ENCODE data around the gene ADGRB3.

ADGRB3 gene

GRCh38 chr6:68730291-68731054 is 95.4 kb downstream of the ADGRB3 start:
- Histone ChIP-seq H3K79me1 (ENCODE audit: low read depth, low read length) (no peaks in the 10 kb centered on the region), H3K36me3 (replicated peaks in 1 of 2; ENCODE audit: control insufficient read depth in 2 of 2, insufficient read depth in 2 of 2, low read length in 2 of 2) (no peaks in the 10 kb centered on the region), H2AFZ (ENCODE audit: low read length) (no peak overlapping the region), H2AK5ac (ENCODE audit: low read depth, low read length) (no peak overlapping the region), H3K18ac (ENCODE audit: low read length) (no peak overlapping the region), H3K27ac (replicated peaks; ENCODE audit: low read length) (no peak overlapping the region), H2BK5ac (ENCODE audit: low read length) (no peak overlapping the region), H2BK15ac (ENCODE audit: low read length) (no peak overlapping the region), H3K4ac (ENCODE audit: low read length) (no peak overlapping the region), H3K9me3 (replicated peaks in 1 of 2; ENCODE audit: control insufficient read depth in 2 of 2, insufficient read depth in 1 of 2, low read depth in 1 of 2, low read length in 2 of 2) (no peaks in the 10 kb centered on the region), H3K23ac (ENCODE audit: low read depth, low read length, poor library complexity) (no peak overlapping the region), H3K9ac (ENCODE audit: low read depth, low read length, poor library complexity) (no peak overlapping the region), H4K91ac (ENCODE audit: low read depth, low read length, poor library complexity) (no peak overlapping the region), H3K27me3 (ENCODE audit: control insufficient read depth in 3 of 3, insufficient read depth in 3 of 3, low read depth in 1 of 3, low read length in 3 of 3) (no peaks in the 10 kb centered on the region), H2BK120ac (ENCODE audit: low read depth, low read length) (no peak overlapping the region), H3K14ac (ENCODE audit: low read length) (no peak overlapping the region), H3K4me2 (ENCODE audit: insufficient read depth, low read length, poor library complexity, severe bottlenecking) (no peak overlapping the region), H2BK12ac (ENCODE audit: low read length) (no peak overlapping the region), H3K4me3 (ENCODE audit: low read length in 2 of 2) (no peak overlapping the region), H3K4me1 (ENCODE audit: control insufficient read depth in 2 of 2, insufficient read depth in 1 of 2, low read depth in 1 of 2, low read length in 2 of 2) (no peaks in the 10 kb centered on the region), H4K8ac (ENCODE audit: low read depth, low read length) (no peak overlapping the region)
- no CpG with 5 or more reads among the region's 5 CpGs for WGBS, 2 donors (ENCODE audit: extremely low coverage in 2 of 2, insufficient read length in 2 of 2, insufficient replicate concordance in 1 of 2)
- DNase-seq (ENCODE audit: low spot score), result no peak

GRCh38 chr6:68732423-68732822 is 97.3 kb downstream of the ADGRB3 start:
- Histone ChIP-seq H2BK12ac (ENCODE audit: low read length) (no peak overlapping the region), H3K18ac (ENCODE audit: low read length) (no peak overlapping the region), H3K36me3 (replicated peaks in 1 of 2; ENCODE audit: control insufficient read depth in 2 of 2, insufficient read depth in 2 of 2, low read length in 2 of 2) (no peaks in the 10 kb centered on the region), H3K9ac (ENCODE audit: low read depth, low read length, poor library complexity) (no peak overlapping the region), H3K27ac (replicated peaks; ENCODE audit: low read length) (no peak overlapping the region), H3K4ac (ENCODE audit: low read length) (no peak overlapping the region), H2AFZ (ENCODE audit: low read length) (no peak overlapping the region), H2BK120ac (ENCODE audit: low read depth, low read length) (no peak overlapping the region), H3K14ac (ENCODE audit: low read length) (no peak overlapping the region), H3K4me1 (ENCODE audit: control insufficient read depth in 2 of 2, insufficient read depth in 1 of 2, low read depth in 1 of 2, low read length in 2 of 2) (no peaks in the 10 kb centered on the region), H3K9me3 (replicated peaks in 1 of 2; ENCODE audit: control insufficient read depth in 2 of 2, insufficient read depth in 1 of 2, low read depth in 1 of 2, low read length in 2 of 2) (no peaks in the 10 kb centered on the region), H3K27me3 (ENCODE audit: control insufficient read depth in 3 of 3, insufficient read depth in 3 of 3, low read depth in 1 of 3, low read length in 3 of 3) (no peaks in the 10 kb centered on the region), H2AK5ac (ENCODE audit: low read depth, low read length) (no peak overlapping the region), H3K4me3 (ENCODE audit: low read length in 2 of 2) (no peak overlapping the region), H2BK5ac (ENCODE audit: low read length) (no peak overlapping the region), H3K23ac (ENCODE audit: low read depth, low read length, poor library complexity) (no peak overlapping the region), H2BK15ac (ENCODE audit: low read length) (no peak overlapping the region), H3K4me2 (ENCODE audit: insufficient read depth, low read length, poor library complexity, severe bottlenecking) (no peak overlapping the region), H4K8ac (ENCODE audit: low read depth, low read length) (no peak overlapping the region), H4K91ac (ENCODE audit: low read depth, low read length, poor library complexity) (no peak overlapping the region), H3K79me1 (ENCODE audit: low read depth, low read length) (no peaks in the 10 kb centered on the region)
- no peak for DNase-seq (ENCODE audit: low spot score)
- WGBS, 2 donors (ENCODE audit: extremely low coverage in 2 of 2, insufficient read length in 2 of 2, insufficient replicate concordance in 1 of 2), result no CpG with 5 or more reads among the region's 5 CpGs

- Histone ChIP-seq H3K27me3 (ENCODE audit: control insufficient read depth in 3 of 3, insufficient read depth in 3 of 3, low read depth in 1 of 3, low read length in 3 of 3) (no peaks in the 10 kb centered on the region), H3K4me1 (ENCODE audit: control insufficient read depth in 2 of 2, insufficient read depth in 1 of 2, low read depth in 1 of 2, low read length in 2 of 2) (no peaks in the 10 kb centered on the region), H3K27ac (replicated peaks; ENCODE audit: low read length) (no peak overlapping the region), H2BK15ac (ENCODE audit: low read length) (no peak overlapping the region), H4K91ac (ENCODE audit: low read depth, low read length, poor library complexity) (no peak overlapping the region), H3K4ac (ENCODE audit: low read length) (no peak overlapping the region), H3K4me3 (ENCODE audit: low read length in 2 of 2) (no peak overlapping the region), H3K4me2 (ENCODE audit: insufficient read depth, low read length, poor library complexity, severe bottlenecking) (no peak overlapping the region), H2BK12ac (ENCODE audit: low read length) (no peak overlapping the region), H3K14ac (ENCODE audit: low read length) (no peak overlapping the region), H4K8ac (ENCODE audit: low read depth, low read length) (no peak overlapping the region), H3K79me1 (ENCODE audit: low read depth, low read length) (no peaks in the 10 kb centered on the region), H3K18ac (ENCODE audit: low read length) (no peak overlapping the region), H2AFZ (ENCODE audit: low read length) (no peak overlapping the region), H3K36me3 (replicated peaks in 1 of 2; ENCODE audit: control insufficient read depth in 2 of 2, insufficient read depth in 2 of 2, low read length in 2 of 2) (no peaks in the 10 kb centered on the region), H3K9ac (ENCODE audit: low read depth, low read length, poor library complexity) (no peak overlapping the region), H2AK5ac (ENCODE audit: low read depth, low read length) (no peak overlapping the region), H2BK120ac (ENCODE audit: low read depth, low read length) (no peak overlapping the region), H2BK5ac (ENCODE audit: low read length) (no peak overlapping the region), H3K23ac (ENCODE audit: low read depth, low read length, poor library complexity) (no peak overlapping the region), H3K9me3 (replicated peaks in 1 of 2; ENCODE audit: control insufficient read depth in 2 of 2, insufficient read depth in 1 of 2, low read depth in 1 of 2, low read length in 2 of 2) (no peaks in the 10 kb centered on the region)
- DNase-seq (ENCODE audit: low spot score), result no peak
These were observed 100.8 kb downstream of the ADGRB3 start for GRCh38 chr6:68735866-68736265.

GRCh38 chr6:68737061-68737460 is 102.0 kb downstream of the ADGRB3 start:
- Histone ChIP-seq H2BK5ac (ENCODE audit: low read length) (no peak overlapping the region), H3K27ac (replicated peaks; ENCODE audit: low read length) (no peak overlapping the region), H3K18ac (ENCODE audit: low read length) (no peak overlapping the region), H3K79me1 (ENCODE audit: low read depth, low read length) (no peaks in the 10 kb centered on the region), H2BK15ac (ENCODE audit: low read length) (no peak overlapping the region), H3K9ac (ENCODE audit: low read depth, low read length, poor library complexity) (no peak overlapping the region), H3K4me2 (ENCODE audit: insufficient read depth, low read length, poor library complexity, severe bottlenecking) (no peak overlapping the region), H3K27me3 (ENCODE audit: control insufficient read depth in 3 of 3, insufficient read depth in 3 of 3, low read depth in 1 of 3, low read length in 3 of 3) (no peaks in the 10 kb centered on the region), H2AK5ac (ENCODE audit: low read depth, low read length) (no peak overlapping the region), H4K91ac (ENCODE audit: low read depth, low read length, poor library complexity) (no peak overlapping the region), H3K4me3 (ENCODE audit: low read length in 2 of 2) (no peak overlapping the region), H2BK12ac (ENCODE audit: low read length) (no peak overlapping the region), H2BK120ac (ENCODE audit: low read depth, low read length) (no peak overlapping the region), H3K4ac (ENCODE audit: low read length) (no peak overlapping the region), H4K8ac (ENCODE audit: low read depth, low read length) (no peak overlapping the region), H3K4me1 (ENCODE audit: control insufficient read depth in 2 of 2, insufficient read depth in 1 of 2, low read depth in 1 of 2, low read length in 2 of 2) (no peaks in the 10 kb centered on the region), H3K23ac (ENCODE audit: low read depth, low read length, poor library complexity) (no peak overlapping the region), H2AFZ (ENCODE audit: low read length) (no peak overlapping the region), H3K14ac (ENCODE audit: low read length) (no peak overlapping the region), H3K36me3 (replicated peaks in 1 of 2; ENCODE audit: control insufficient read depth in 2 of 2, insufficient read depth in 2 of 2, low read length in 2 of 2) (no peaks in the 10 kb centered on the region), H3K9me3 (replicated peaks in 1 of 2; ENCODE audit: control insufficient read depth in 2 of 2, insufficient read depth in 1 of 2, low read depth in 1 of 2, low read length in 2 of 2) (no peaks in the 10 kb centered on the region)
- no peak for DNase-seq (ENCODE audit: low spot score)

Data from neuronal stem cell (in vitro differentiated cells).